CD4-positive, alpha-beta T cell treated with Interleukin-6 at 100 ng/mL for 8 hours (primary cell): ENCODE data around the gene NSUN2.

Experiments used
- DNase-seq: peaks from one replicate; pipeline ENCODE4 v3.0.0-alpha.2; 2020; ENCODE audit warnings: mixed read lengths, low spot score

The NSUN2 gene

DNA sequence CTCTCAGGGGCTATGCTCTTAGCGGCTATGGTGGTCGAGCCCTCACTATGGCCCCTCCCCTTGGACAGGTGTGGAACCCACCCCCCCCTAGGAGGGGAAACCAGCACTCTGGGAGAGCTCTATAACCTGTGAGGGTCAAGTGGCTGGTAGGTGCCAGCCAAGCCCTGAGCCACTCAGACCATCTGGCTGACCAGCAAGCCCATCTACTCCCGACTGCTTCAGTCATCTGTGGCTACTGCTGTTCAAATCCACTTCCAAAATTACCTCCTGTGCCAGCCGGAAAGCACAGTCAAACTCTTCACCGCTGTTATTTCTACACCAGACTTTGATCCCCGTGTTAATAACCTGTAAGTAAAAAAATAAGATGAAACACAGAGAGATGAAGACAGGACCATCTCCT lies 28.5 kb downstream of the NSUN2 start:
- DNase-seq = no peak

DNA sequence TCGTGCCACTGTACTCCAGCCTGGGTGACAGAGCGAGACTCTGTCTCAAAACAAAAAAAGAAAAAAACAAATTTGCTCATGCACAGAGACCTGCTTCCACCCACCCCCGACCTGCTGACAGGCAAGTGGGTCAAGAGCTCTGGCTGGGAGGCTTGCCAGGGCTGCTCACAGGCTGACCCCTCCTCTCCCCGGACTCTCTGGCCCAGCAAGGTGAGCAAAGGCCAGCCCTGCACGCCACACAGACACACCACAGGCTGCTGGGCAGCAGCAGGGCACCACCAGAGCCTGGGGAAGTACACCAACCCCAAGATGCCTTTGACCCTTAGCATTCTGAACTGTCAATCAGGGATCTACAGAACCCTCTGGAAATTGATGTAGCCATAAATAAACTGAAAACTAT lies 29.2 kb downstream of the NSUN2 start:
- DNase-seq = no peak

DNA sequence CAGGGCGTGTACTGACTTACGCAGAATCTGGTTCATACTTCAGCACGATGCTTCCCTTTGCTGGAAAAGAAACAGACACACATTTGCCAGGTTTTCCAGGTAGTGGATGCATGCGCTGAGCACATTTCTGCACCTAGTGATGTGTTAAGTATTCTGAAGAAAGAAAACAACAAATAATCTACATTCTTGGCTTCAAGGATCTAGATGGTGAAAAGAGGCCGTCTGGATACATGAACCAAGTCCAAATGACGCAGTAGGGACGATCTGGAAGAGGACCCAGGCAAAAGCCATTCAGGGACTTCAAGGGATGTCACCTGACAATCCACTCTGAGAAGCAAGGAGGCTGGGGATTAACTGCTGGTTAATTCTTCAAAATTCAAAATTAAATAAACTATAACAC lies 30.4 kb downstream of the NSUN2 start:
- no peak for DNase-seq

DNA sequence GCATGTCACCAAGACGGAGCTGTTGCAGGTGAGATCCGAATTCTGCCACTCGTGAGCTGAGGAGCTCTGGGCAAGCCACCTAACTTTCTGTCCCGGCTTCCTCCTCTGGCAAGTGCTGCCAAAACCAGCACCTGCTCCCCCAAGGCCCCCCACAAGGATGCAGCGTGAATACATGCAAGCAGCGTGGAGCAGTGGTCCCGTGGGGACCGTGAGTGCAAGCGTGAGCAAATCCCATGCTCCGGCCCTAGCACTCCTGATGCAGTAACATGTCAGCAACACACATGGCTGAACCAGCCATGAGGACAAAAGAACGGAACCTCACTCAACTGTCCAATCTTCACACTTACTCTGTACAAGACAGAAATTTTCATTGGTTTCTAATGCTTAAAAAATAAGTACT lies 31.0 kb downstream of the NSUN2 start:
- DNase-seq = no peak

DNA sequence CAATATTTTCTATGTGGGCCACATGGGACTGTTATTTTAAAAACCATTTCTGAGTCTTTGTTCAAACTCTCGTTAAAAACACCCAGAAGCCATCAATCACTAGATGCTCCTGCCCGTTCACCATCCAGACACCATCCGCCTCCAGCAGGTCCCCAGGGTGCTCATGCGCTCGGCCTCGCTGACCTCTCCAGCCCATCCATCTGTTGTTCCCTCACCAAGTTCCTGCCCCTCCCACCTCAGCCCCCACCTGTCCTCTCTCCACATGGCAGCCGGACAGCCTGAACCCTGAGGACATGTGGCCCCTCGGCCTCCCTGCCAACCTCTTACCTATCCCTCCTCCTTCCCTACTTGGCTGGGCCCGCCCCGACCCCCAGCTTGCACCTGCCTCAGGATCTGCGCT lies 31.6 kb downstream of the NSUN2 start:
- DNase-seq = no peak

DNA sequence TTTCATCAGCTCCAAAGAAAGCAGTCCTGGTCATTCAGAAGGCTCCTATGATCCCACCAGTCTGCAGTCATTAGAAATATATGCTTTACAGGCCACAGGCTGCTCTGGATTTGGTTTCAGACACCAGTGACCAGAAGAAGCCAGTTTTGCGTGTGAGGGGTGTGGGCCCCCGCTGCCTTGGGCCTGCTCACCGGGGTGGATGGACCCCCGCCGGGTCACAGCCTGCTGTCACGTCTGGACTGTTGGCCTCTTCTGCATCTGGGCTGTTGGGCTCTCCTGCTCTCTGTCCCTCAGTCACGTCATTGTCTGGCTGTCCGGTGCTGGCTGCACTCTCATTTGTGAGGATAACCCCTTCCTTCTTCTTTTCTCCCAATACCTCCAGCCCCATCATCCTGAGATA lies 33.1 kb downstream of the NSUN2 start:
- DNase-seq = no peak

DNA sequence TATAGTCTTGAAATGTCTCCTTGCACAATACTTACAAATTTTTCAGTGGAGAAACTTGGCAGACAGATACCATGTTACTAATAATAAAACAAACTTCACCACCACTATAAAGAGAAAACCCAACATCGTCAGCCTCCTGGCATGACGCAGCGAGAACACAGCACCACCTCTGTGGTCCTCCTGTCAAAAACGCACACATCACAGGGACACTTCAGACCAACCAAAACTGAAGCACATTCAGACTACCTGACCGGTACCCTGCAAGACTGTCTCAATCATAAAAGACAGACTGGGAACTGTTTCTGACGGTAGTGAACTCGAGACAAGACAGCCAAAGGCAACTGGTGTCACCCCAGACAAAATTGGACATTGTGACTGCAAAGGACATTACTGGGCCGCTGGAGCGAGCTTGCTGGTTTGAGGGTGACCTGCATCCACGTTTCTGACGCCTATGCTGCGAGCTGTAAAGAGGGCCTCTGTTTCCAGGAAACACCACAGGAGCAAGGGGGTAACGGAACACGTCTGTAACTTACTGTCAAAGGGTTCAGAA lies 34.4 kb downstream of the NSUN2 start:
- no peak for DNase-seq

DNA sequence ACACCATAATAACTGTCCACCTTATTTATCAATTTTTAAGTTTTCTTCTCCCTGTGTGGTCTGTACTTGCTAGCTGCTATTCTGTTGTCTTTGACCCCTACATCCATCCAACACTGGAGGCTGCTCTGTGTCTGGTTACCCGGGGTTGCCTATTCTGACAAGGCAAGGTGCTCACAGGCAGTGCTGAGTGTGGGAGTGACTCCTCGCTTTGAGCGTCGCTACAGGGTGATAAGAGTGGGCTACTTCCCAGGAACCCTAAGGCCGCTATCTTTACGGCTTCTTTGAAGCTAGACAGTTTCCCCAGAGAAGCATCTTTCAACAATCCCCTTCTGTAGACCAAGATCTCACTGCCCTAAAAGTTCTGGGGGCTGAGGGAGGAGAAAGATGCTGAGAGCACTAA lies 35.3 kb downstream of the NSUN2 start:
- DNase-seq = no peak

DNA sequence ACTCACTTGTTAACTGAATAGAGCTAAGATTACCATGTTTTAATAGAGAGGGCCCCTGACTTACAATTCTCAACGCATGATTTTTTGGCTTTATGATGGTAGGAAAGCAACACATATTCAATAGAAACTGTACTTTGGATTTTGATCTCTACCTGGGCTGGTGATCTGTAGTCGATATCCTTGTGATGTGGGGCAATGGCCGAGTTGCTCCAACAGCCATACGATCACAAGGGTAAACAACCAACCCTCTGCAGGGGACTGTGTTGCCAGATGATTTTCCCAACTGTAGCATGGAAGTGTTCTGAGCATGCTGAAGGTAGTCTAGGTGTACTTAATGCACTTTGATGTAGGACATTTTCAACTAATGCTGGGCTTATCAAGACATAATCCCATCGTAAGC lies 36.5 kb downstream of the NSUN2 start:
- no peak for DNase-seq

DNA sequence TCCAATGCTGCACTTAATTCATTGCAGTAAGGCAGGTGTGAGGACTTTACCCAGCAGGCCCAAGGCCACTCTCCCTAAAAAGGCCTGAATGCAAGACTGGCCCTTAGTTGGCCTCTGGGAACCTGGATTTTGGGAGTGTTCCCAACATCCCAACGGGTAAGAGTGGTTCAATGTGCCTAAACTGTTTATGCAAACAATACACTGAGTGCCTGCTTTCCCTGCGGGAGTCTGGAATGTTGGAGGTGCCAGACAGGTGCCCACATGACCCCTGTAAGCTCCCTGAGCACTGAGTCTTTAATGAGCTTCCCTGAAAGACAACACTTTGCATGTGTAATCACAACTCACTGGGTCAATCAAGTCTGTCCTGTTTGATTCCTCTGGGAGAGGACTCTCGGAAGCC lies 37.4 kb downstream of the NSUN2 start:
- no peak for DNase-seq

DNA sequence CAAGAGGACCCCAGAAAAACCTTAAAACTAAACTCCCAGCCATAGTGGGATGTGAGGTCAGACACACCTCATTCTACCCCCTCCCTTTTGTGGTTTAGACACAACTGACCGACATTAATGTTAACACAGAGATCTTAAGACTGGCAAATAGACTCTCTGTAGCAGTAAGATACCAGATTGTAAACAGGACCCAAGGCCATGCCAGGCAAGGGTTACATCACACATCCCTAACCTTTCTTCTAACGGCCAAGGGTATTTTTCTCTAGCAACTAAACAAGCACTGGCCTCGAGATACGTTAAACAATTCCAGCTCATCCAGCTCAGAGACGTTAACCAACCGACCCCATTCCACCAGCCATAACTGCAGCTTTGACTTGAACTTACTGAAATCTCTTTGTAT lies 38.8 kb downstream of the NSUN2 start:
- no peak for DNase-seq

DNA sequence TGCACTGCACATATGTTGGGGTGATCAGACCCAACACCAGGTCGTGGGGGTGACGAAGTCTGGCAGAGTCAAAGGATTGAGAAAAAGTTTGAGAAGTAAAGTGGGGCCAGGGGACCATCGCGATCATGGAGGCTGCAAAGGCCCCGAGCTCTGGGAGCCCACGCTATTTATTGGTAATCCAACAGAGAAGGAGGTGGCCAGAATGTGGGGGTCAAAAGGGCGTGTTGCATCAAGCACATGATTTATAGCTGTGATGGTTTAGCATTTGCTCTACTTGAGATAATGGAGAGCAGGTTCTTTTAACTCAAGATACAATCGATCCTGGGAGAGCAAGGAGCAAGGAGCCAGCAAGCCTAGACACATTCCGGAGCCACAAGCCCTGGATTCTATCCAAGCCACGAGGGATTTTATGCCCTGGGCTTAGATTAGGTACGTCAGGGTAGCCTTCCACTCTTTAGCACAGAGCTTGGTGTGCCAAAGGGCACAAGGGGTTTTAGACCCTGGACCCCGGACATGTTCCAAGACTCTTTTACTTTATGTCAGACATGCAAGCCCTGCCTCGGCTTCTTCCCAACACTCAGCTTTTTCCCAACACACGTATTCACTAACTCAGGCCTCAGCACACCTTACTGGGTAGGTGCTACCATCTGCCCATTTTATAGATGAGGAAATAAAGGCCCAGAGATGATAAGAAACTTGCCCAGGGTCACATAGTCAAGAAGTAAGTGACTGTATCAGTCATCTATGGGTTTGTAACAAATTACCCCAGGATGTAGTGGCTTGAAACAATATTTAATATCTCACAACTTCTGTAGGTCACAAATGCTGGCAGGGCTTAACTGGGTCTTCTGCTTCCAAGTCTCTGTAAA lies 39.5 kb downstream of the NSUN2 start:
- no peak for DNase-seq

DNA sequence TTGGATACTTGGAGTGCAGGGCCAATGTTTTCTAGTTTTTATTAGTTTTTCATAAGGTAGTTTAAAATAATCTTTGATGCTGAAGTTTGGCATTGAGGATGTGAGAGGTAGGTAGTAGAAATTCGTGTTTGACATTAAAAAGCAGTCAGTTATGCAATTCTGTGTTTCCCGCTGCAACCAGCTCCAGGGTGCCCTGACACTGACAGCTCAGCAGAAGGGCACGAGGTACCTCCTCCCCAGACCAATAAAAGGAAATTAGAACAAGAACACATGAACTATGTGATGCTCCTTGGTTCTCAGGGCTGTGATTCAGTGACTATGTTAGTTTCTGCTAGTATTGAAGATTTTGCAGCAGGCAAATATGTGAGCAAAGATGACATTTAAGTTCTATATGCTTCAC lies 40.2 kb downstream of the NSUN2 start:
- no peak for DNase-seq

DNA sequence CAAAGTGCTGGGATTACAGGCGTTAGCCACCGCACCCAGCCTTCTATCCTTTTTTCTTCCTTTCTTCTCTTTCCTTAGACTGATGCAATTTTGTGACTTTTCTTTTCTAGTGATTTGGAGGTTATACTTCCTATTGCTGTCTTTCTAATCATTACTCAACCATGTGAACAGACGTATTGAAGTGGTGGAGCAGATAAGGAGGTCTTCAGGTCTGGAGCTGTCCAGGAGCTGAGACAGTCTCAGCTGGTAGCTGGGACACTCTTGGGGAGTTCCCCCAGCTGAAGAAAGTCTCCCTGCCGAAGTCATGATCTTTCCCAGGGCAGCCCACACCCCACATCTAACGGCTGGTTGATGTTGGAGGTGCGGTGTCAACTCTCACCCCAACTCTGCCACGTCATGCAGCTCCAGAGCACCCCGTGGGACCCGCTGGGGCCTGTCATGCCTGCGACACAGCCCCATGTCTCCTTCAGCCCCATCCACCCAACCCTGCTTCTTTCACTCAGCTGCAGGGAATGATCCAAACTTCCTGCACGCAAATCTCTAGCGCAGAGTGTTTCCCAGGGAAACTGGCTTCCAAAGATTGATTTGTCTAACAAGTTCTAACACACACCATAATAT lies 41.1 kb downstream of the NSUN2 start:
- DNase-seq = no peak

DNA sequence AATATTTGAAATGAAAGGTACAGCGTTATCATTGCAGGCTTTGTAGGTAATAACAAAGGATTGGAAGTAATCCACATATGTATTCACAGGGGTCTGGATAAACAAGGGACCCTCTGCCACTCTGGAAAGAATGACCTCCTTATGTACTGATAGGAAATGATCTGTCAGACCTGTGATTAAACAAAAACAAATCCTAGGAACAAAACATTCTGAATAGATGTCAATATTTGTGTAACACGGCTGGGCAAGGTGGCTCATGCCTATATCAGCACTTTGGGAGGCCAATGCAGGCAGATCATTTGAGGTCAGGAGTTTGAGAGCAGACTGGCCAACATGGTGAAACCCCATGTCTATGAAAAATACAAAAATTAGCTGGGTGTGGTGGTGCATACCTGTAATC lies 42.3 kb downstream of the NSUN2 start:
- DNase-seq = no peak

DNA sequence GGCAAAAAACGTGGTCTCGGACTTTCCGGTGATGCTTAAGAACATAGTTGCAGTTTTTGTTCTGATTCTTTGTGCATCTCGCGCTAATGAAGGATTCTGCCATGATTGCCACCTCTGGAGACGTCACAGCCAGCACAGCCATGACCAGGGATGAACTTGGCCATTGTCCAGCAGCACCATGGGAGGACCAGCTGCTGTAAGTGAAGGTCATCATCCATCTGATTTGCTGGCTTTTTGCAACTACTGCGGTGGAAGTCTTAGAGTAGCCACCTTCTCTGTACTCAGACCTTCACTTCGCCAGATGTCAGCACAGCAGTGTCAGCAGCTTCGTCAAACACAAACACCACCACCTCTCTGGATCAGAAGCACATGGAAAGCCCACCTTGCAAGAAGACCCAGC lies 45.7 kb downstream of the NSUN2 start:
- DNase-seq = no peak

DNA sequence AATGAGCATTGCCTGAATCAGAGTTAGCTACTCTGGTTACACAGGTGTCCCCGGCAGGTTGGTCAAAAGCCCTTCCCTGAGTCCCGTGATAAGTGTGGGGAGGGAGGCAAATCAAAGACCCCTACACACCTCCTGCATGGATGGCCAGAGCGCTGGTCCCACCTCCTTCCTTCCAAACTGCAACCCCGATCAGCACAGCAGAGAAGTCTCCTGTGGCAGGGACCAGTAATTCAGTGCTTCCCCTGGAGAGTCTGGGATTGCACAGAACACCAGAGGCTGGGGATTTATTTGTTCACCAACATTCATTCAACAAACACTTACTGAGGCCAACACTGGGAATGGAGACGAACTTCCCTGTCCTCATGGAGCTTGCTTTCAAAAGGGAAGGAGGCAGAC lies 46.2 kb downstream of the NSUN2 start:
- no peak for DNase-seq

DNA sequence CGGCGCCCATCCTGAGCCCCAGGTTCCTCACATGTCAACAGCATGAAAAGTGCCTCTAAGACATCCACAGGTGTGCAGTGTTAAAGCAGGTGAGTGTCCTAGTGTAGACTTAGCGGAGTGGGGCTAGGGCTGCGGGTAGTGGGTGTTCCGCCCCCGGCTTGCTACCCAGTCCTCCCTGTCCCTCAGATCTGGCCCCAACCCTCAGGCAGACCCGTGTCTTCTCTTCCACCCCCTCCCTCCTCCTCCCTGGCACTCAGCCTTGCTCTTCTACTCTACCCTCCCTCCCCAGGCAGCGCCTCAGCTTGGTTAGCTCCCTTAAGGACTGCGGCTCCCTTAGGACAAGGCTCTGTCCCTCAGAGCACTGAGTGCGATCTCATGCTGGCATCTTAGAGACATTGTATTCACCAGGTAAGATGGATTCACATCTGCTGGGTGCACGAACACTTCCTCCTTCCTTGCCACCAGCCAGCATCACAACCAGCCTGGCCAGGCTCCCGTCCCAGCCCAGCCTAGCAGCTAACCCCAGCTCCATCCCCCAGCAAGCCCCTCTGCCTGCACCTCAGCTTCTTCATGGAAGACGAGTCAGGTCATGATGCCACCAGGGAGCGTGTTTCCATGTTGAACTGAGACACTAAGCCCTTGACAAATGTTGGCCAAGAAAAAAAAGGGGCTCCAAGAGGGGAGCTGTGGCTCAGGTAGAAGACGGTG lies 46.8 kb downstream of the NSUN2 start:
- no peak for DNase-seq

DNA sequence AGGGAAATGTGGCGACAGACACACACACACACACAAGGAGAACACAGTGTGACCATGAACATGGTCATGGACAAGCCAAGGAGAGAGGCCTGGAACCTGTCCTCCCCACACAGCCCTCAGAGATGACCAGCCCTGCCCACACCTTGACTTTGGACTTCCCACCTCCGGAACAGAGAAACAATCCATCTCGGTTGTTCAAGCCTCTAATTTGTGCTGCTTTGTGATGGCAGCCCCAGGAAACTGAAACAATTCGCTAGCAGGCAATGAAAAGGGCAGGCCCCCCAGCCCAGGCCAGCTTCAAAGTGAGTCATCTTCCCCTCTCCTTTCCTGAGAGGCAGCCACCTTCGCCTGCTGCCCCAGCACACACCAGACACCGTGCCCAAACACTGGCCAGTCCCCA lies 47.7 kb downstream of the NSUN2 start:
- DNase-seq = no peak

DNA sequence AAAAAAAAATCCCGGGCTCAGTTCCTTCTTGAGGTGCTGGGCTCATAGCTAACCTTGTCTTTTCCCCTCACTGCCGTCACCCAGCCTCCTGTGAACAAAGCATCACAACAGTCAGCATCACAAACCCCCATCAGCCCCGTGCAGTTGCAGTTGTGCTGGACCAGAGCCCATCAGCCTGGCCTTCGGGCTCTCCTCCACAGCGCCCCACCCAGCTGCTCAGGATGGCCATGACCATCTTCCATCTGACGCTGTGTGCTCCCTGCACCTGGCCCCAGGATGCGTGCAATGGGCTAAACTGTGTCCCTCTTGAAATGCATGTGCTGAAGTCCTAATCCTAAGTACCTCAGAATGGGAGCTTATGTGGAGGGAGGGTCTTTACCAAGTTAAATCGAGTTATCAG lies 48.1 kb downstream of the NSUN2 start:
- DNase-seq = no peak

DNA sequence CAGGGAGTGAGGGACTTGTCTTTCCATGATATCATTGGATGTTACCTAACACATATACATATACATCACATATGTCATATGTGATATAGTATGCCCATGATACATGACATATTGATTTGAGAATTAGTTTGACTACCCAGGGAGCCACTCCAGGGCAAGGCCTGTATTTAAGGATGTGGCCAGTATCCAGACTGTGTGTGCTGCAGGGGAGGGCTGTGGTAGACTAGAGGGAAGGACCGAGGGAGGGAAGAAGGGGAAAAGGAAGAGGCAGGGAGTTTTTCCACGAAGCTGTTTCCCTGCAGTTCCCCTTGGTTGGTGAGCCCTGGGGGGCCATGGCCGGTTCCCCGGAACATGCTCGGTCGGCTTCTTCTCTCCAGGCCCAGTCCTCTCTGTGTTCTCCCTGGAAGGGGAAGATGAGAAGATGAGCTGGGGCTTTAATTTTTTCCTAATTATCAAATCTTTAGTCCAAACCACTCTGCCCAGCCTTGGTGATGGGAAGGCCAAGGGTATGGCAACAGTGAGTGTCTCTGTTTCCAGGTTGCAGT lies 48.7 kb downstream of the NSUN2 start:
- no peak for DNase-seq

DNA sequence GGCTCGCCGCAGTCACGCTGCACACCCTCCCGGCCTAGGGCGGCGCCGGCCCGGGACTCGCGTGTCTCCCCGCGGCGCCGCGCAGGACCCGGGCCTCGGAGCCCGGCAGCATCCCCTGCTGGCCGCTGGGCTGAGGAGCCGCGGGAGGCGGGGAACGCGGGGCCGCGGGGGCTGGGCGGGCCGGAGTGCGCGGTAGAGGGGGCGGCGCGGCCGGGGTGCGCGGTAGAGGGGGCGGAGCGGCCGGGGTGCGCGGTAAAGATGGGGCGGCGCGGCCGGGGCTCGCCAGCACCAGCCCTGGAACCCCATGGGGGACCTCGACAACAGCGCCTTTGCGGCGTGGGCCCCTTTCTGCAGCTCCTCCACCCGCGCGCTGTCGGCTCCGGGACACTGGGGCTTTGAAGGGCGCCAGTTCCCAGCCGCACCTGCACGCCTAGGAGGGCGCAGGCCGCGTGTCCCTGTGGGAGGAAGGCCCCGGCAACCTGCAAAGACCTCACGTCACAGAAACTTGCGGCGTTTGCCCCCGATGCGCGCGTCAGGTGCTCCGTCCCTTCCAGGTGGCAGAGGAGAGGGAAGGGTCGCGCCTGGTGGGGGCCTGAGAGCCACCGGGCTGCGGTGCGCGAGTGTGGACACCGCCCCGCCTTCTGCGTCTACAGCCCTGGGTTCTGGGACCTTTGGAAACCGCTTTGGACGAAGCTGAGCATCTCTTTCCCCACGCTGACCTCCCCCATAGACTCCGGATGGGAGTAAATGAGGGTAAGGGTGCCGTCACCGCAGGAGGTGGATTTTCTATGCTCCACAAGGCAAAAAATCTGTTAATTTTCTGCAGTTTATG lies 49.6 kb downstream of the NSUN2 start:
- no peak for DNase-seq
